BJ (cell line): ENCODE data around the gene SPARC. TPM values are rescaled to one million over a fixed set of nuclear protein-coding genes. Genes with fewer than 3 reads are reported as not detected.

Experiments used
- CTCF ChIA-PET: fragments of 350-600 bp; formaldehyde crosslinking; extraction: SDS; loops from one replicate; lab custom pipeline; 2021; ENCODE audit warnings: antibody characterized with exemption, inconsistent platforms; lab: Yijun Ruan, JAX
- POLR2A ChIA-PET: fragments of 300-600 bp; sonication (Branson Sonifier 250); formaldehyde crosslinking; extraction: SDS; loops from one replicate; lab custom pipeline; 2021; ENCODE audit warnings: antibody characterized with exemption; lab: Charles Lee
- DNase-seq: peaks from one replicate; pipeline ENCODE4 v3.0.0-alpha.2; 2011; ENCODE audit warnings: low read depth
- H3K27me3 ChIP-seq: 2 replicates; pipeline ENCODE4 v1.6.0; 2011; ENCODE audit warnings: low read length; ENCODE audit not compliant: control insufficient read depth, insufficient read depth
- H3K36me3 ChIP-seq: 2 replicates; pipeline ENCODE4 v1.5.1; 2011; ENCODE audit warnings: low read length; ENCODE audit not compliant: control insufficient read depth, insufficient read depth
- H3K4me3 ChIP-seq: 2 replicates; pipeline ENCODE4 v1.5.1; 2011; ENCODE audit warnings: low read depth, mild to moderate bottlenecking, control low read depth, low read length
- polyA plus RNA-seq: library from polyadenylated mRNA; depleted of rRNA; stranded (reverse); fragments of >200 nt; gene quantifications from 2 replicates; pipeline ENCODE4 v1.2.3, GENCODE V29; 2011
- TF ChIP-seq, protein P1 (sequence below): IDR thresholded peaks from 2 replicates; pipeline ENCODE4 v1.5.1; 2011; ENCODE audit warnings: low read depth, mild to moderate bottlenecking, control low read depth, inconsistent platforms, low read length, moderate library complexity; ENCODE audit not compliant: insufficient read depth

SPARC gene
- polyA plus RNA-seq, 1 experiment, result 17,277 TPM

- DNase-seq, result no peak
- Histone ChIP-seq H3K27me3 (no peaks in the 10 kb centered on the region), H3K4me3 (no peak overlapping the region), H3K36me3 (no peaks in the 10 kb centered on the region)
- TF ChIP-seq, protein P1, sequence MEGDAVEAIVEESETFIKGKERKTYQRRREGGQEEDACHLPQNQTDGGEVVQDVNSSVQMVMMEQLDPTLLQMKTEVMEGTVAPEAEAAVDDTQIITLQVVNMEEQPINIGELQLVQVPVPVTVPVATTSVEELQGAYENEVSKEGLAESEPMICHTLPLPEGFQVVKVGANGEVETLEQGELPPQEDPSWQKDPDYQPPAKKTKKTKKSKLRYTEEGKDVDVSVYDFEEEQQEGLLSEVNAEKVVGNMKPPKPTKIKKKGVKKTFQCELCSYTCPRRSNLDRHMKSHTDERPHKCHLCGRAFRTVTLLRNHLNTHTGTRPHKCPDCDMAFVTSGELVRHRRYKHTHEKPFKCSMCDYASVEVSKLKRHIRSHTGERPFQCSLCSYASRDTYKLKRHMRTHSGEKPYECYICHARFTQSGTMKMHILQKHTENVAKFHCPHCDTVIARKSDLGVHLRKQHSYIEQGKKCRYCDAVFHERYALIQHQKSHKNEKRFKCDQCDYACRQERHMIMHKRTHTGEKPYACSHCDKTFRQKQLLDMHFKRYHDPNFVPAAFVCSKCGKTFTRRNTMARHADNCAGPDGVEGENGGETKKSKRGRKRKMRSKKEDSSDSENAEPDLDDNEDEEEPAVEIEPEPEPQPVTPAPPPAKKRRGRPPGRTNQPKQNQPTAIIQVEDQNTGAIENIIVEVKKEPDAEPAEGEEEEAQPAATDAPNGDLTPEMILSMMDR, result no peak
- ChIA-PET CTCF (interaction anchor here (0.7 to 3.6 kb wide), 5 partner anchors 10 to 33 kb away, joined by 3 to 16 read pairs (median 7); no protein-coding TSS in a partner anchor), POLR2A (interaction anchor here (0.7 to 1.3 kb wide), 4 partner anchors 8 to 34 kb away, joined by 3 to 6 read pairs (median 4); no protein-coding TSS in a partner anchor)
Measured at GRCh38 chr5:151706906-151707305, 20.2 kb upstream of the SPARC start.

- POLR2A ChIA-PET, result interaction anchor here (0.5 kb wide), 1 partner anchor 13 kb away, joined by 3 read pairs; no protein-coding TSS in a partner anchor
- CTCF ChIA-PET, result interaction anchor here (1.0 to 3.0 kb wide), 4 partner anchors 12 to 17 kb away, joined by 3 to 11 read pairs (median 6); no protein-coding TSS in a partner anchor
- TF ChIP-seq, protein P1, result no peak
Measured at GRCh38 chr5:151703780-151704179, 17.1 kb upstream of the SPARC start.

DNA sequence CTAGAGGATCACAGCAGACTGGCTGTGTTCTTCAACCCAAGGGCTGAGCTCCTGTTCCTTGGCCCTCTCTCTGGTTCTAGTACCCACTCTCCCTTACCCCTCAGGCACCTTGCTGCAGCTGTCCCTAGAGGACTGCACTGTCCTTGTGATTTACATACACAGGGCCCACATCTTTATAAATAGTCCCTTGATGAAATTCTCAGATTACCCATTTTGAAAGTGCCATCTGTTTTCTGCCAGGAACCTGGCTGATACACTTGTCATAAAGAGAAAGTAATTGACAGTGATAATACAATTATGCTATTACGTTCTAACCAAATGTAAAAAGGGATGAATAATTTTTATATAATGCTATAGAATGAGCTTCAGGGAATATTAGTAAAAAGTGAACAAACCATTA lies 16.5 kb upstream of the SPARC start:
- Histone ChIP-seq H3K36me3 (no peaks in the 10 kb centered on the region), H3K4me3 (no peak overlapping the region), H3K27me3 (no peaks in the 10 kb centered on the region)
- no peak for DNase-seq
- TF ChIP-seq, protein P1, result no peak
- POLR2A ChIA-PET, result interaction anchor here (1.1 kb wide), 1 partner anchor 16 kb away, joined by 4 read pairs; the partner anchor contains the start of gene SPARC
- CTCF ChIA-PET, result interaction anchor here (1.0 to 3.0 kb wide), 4 partner anchors 12 to 18 kb away, joined by 3 to 11 read pairs (median 6); no protein-coding TSS in a partner anchor

More at GRCh38 chr5:151703780-151704179, 17.1 kb upstream of the SPARC start:
- no peak for DNase-seq
- no peaks in the 10 kb centered on the region for H3K27me3 ChIP-seq
- H3K4me3 ChIP-seq, result no peak overlapping the region
- no peaks in the 10 kb centered on the region for H3K36me3 ChIP-seq

DNA sequence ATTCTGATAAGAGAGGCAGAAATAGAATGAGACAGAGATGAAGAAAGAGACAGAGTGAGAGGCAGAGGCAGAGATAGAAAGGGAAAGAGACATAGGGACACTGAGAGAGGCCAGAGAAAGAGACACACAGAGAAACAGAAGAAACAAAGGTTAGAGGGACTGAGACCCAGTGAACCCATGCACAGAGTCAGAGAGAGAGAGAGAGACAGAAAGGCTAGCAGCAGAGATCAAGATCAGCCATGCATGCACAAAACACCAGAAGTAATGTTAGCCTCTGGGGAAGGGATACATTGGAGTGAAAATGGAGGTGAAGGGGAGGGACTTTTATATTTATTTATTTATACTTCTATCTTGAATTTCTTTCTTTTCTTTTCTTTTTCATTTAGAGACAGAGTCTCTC lies 14.1 kb upstream of the SPARC start:
- CTCF ChIA-PET, result interaction anchor here (2.2 kb wide), 1 partner anchor 18 kb away, joined by 14 read pairs; no protein-coding TSS in a partner anchor
- no peak for DNase-seq

DNA sequence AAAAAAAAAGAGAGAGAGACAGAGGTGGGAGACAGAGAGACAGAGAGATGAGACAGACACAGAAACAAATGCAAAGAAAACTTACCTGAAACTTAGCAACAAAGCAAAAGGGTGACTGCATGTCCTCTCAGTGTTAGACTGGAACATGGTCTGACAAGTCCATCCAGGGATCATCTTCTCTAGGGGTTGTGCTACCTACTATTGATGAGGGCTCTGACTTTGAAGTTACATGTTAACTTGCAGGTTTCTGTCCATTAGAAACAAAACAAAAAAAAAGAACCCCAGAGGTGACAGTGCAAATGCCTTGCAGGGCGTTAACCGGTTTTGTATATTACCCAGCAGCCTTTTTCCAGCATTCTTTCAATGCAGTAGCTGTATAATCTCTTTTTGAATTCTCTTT lies 13.6 kb upstream of the SPARC start:
- POLR2A ChIA-PET, result interaction anchor here (0.7 to 1.9 kb wide), 3 partner anchors 13 to 1213 kb away, joined by 7 to 27 read pairs (median 10); partner anchors contain the start of gene SPARC
- no peak overlapping the region for H3K4me3 ChIP-seq
- CTCF ChIA-PET, result interaction anchor here (1.5 to 2.2 kb wide), 3 partner anchors 18 to 44 kb away, joined by 4 to 16 read pairs (median 14); no protein-coding TSS in a partner anchor
- DNase-seq, result no peak
- H3K27me3 ChIP-seq, result no peaks in the 10 kb centered on the region
- H3K36me3 ChIP-seq, result no peaks in the 10 kb centered on the region
- TF ChIP-seq, protein P1, result no peak

More for the DNA sequence above, 14.1 kb upstream of the SPARC start:
- Histone ChIP-seq H3K27me3 (no peaks in the 10 kb centered on the region), H3K36me3 (no peaks in the 10 kb centered on the region), H3K4me3 (no peak overlapping the region)
- TF ChIP-seq, protein P1, result no peak
- POLR2A ChIA-PET, result no interaction called here
